ENCODE results near the gene IMMP2L.

- TF ChIP-seq CTCF (IDR thresholded peaks at IDR 0.05) (no peak), POLR2A (IDR thresholded peaks at IDR 0.05) (no peak)
These were observed 37.8 kb upstream of the IMMP2L start for GRCh38 chr7:111600091-111600490.

Data from body of pancreas (tissue), 4 donors.